RWPE2 (cell line): ENCODE measurements around the gene ARHGAP40.

ENCODE experiments used
- ATAC-seq: fragments of 200-7000 bp; cut with Tn5 transposase; 3 replicates; pipeline ENCODE4 v1.9.1; 2021; ENCODE audit warnings: low read depth
- DNase-seq: peaks from one replicate; pipeline ENCODE4 v3.0.0-alpha.2; 2020; ENCODE audit warnings: low spot score
- H3K27ac ChIP-seq: fragments of 450-650 bp; 2 replicates; pipeline ENCODE4 v1.5.1; 2017; ENCODE audit warnings: mild to moderate bottlenecking; ENCODE audit not compliant: poor library complexity, severe bottlenecking
- H3K27me3 ChIP-seq: fragments of 250-450 bp; sonication (Bioruptor Pico); 2 replicates; pipeline ENCODE4 v1.5.1; 2021; ENCODE audit warnings: mild to moderate bottlenecking, moderate library complexity; ENCODE audit not compliant: insufficient read depth, poor library complexity, severe bottlenecking
- H3K36me3 ChIP-seq: fragments of 250-450 bp; sonication (Bioruptor Pico); 2 replicates; pipeline ENCODE4 v1.5.1; 2020; ENCODE audit warnings: low read depth, mild to moderate bottlenecking, moderate library complexity
- H3K4me1 ChIP-seq: fragments of 250-450 bp; sonication (Bioruptor Pico); 2 replicates; pipeline ENCODE4 v1.5.1; 2021; ENCODE audit warnings: mild to moderate bottlenecking, moderate library complexity; ENCODE audit not compliant: insufficient read depth, poor library complexity, severe bottlenecking
- H3K4me3 ChIP-seq: fragments of 250-450 bp; sonication (Bioruptor Pico); 2 replicates; pipeline ENCODE4 v1.5.1; 2021; ENCODE audit warnings: mild to moderate bottlenecking, moderate library complexity; ENCODE audit not compliant: severe bottlenecking
- H3K9me3 ChIP-seq: fragments of 250-450 bp; sonication (Bioruptor Pico); 2 replicates; pipeline ENCODE4 v1.5.1; 2021; ENCODE audit warnings: mild to moderate bottlenecking, moderate library complexity; ENCODE audit not compliant: severe bottlenecking
- TF ChIP-seq, protein P1 (sequence below): fragments of 450-650 bp; IDR thresholded peaks from one replicate; pipeline ENCODE4 v1.5.1; 2017; ENCODE audit warnings: mild to moderate bottlenecking, moderate library complexity; ENCODE audit not compliant: poor library complexity, severe bottlenecking

Gene ARHGAP40

DNA sequence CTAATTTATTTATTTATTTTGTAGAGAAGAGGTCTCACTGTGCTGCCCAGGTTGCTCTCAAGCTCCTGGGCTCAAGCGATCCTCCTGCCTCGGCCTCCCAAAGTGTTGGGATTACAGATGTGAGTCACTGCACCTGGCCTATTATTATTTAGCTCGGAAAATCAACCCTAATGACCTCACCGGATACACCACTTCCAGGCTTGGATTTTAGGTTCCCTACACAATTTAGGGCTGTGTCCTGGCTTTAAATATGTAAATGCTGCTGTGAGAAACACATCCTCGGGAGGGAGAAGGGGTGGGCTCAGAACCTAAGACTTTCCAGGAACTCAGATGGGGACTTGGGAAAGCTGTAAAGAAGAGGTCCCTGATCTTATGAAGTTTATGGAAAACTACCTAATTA lies 71.7 kb downstream of the ARHGAP40 start:
- peaks cover 17% of the 10 kb centered on the region for H3K27me3 ChIP-seq
- ATAC-seq (no peak), DNase-seq (no peak)
- no peaks in the 10 kb centered on the region for H3K9me3 ChIP-seq
- TF ChIP-seq, protein P1, sequence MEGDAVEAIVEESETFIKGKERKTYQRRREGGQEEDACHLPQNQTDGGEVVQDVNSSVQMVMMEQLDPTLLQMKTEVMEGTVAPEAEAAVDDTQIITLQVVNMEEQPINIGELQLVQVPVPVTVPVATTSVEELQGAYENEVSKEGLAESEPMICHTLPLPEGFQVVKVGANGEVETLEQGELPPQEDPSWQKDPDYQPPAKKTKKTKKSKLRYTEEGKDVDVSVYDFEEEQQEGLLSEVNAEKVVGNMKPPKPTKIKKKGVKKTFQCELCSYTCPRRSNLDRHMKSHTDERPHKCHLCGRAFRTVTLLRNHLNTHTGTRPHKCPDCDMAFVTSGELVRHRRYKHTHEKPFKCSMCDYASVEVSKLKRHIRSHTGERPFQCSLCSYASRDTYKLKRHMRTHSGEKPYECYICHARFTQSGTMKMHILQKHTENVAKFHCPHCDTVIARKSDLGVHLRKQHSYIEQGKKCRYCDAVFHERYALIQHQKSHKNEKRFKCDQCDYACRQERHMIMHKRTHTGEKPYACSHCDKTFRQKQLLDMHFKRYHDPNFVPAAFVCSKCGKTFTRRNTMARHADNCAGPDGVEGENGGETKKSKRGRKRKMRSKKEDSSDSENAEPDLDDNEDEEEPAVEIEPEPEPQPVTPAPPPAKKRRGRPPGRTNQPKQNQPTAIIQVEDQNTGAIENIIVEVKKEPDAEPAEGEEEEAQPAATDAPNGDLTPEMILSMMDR = no peak
- H3K36me3 ChIP-seq = no peaks in the 10 kb centered on the region
- no peak overlapping the region for H3K27ac ChIP-seq
- peaks cover 5% of the 10 kb centered on the region for H3K4me1 ChIP-seq
- H3K4me3 ChIP-seq = peak overlapping the region; percentile 45

DNA sequence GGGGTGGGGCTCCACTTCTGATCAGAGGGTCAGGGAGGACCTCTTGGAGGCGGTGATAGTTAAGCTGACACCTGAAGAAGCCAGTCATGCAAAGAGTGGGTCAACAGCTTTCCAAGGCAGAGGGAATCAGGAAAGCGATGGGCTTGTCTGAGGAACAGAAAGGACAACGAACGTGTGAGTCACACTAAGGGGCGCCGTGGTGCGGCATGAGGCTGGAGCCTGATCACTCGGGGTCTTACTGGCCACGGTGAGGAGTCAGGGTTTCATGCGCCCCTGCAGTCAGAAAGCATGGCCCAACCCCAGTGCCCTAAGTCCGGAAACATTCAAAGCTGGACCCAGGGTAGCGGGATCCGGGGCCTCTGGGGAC lies 72.1 kb downstream of the ARHGAP40 start:
- no peaks in the 10 kb centered on the region for H3K9me3 ChIP-seq
- peaks cover 5% of the 10 kb centered on the region for H3K4me1 ChIP-seq
- peak overlapping the region; percentile 45 for H3K4me3 ChIP-seq
- peak; percentile 34 for ATAC-seq
- DNase-seq = peak; percentile 78
- no peaks in the 10 kb centered on the region for H3K36me3 ChIP-seq
- H3K27ac ChIP-seq = no peak overlapping the region
- peaks cover 14% of the 10 kb centered on the region for H3K27me3 ChIP-seq
- TF ChIP-seq, protein P1 = no peak

GRCh38 chr20:38674092-38674764 lies 72.6 kb downstream of the ARHGAP40 start:
- Histone ChIP-seq H3K4me1 (peaks cover 5% of the 10 kb centered on the region), H3K27ac (no peak overlapping the region), H3K9me3 (no peaks in the 10 kb centered on the region), H3K4me3 (peak overlapping the region; percentile 45), H3K36me3 (no peaks in the 10 kb centered on the region), H3K27me3 (peaks cover 9% of the 10 kb centered on the region)
- DNase-seq (peak; percentile 93), ATAC-seq (peak; percentile 80)
- TF ChIP-seq, protein P1 = no peak

- DNase-seq (peak; percentile 79), ATAC-seq (no peak; the same call in 2 of the 3 replicates)
- Histone ChIP-seq H3K27ac (no peak overlapping the region), H3K27me3 (peaks cover 4% of the 10 kb centered on the region), H3K4me1 (peaks cover 5% of the 10 kb centered on the region), H3K36me3 (no peaks in the 10 kb centered on the region), H3K4me3 (peak overlapping the region; percentile 45), H3K9me3 (no peaks in the 10 kb centered on the region)
- TF ChIP-seq, protein P1 = no peak
Observed at GRCh38 chr20:38674765-38675133, 73.1 kb downstream of the ARHGAP40 start.

DNA sequence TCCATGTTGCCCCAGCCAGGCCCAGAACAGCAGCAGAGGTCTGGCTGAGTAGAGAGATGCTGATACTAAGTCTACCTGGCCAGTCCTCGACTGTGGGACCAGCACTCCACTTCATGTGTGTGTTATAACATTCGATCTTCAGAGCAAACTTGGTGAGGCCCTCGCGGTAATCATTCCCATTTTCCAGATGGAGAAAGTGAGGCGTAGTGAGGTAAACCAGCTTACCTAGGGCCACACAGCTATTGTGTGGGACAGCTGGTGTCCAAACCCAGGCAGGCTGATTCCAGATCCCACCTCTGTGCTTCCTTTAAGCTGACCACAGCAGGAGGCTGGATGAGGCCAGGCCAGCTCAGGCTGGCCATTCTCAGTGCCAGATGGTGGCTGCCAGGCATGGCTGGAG lies 75.0 kb downstream of the ARHGAP40 start:
- H3K27me3 ChIP-seq = no peaks in the 10 kb centered on the region
- H3K9me3 ChIP-seq = no peaks in the 10 kb centered on the region
- peaks cover 5% of the 10 kb centered on the region for H3K4me1 ChIP-seq
- H3K36me3 ChIP-seq = no peaks in the 10 kb centered on the region
- no peak for ATAC-seq
- TF ChIP-seq, protein P1 = no peak
- DNase-seq = peak; percentile 66
- H3K4me3 ChIP-seq = no peak overlapping the region
- H3K27ac ChIP-seq = no peak overlapping the region
